Inflammatory macrophage treated with lipopolysaccharide for 1 hour (primary cell): ENCODE data around the gene TMEM89.

Experiments used
- DNase-seq, 2 donors: peaks; one replicate each; pipeline ENCODE4 v3.0.0-alpha.2; 2020 to 2022

The TMEM89 gene

GRCh38 chr3:48585411-48585810 is 36.2 kb downstream of the TMEM89 start:
- DNase-seq = no peak

DNA sequence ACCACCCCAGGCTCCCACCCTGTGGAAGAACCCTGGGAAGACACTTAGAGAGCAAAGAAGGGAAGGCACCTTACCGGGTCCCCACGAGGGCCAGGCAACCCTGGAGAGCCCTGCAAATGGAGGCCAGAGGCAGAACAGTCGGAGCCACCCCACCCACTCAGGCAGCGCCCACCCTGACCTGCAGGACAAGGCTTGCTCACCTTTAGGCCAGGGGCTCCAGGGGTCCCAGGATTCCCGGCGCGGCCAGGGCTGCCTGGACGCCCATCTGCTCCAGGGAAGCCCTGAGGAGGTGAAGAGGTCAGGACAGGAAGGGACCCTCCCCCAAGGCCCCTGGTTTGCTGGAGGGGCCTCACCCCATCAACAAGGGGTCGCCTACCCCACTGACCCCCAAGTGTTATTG is 36.7 kb downstream of the TMEM89 start:
- DNase-seq = no peak

DNA sequence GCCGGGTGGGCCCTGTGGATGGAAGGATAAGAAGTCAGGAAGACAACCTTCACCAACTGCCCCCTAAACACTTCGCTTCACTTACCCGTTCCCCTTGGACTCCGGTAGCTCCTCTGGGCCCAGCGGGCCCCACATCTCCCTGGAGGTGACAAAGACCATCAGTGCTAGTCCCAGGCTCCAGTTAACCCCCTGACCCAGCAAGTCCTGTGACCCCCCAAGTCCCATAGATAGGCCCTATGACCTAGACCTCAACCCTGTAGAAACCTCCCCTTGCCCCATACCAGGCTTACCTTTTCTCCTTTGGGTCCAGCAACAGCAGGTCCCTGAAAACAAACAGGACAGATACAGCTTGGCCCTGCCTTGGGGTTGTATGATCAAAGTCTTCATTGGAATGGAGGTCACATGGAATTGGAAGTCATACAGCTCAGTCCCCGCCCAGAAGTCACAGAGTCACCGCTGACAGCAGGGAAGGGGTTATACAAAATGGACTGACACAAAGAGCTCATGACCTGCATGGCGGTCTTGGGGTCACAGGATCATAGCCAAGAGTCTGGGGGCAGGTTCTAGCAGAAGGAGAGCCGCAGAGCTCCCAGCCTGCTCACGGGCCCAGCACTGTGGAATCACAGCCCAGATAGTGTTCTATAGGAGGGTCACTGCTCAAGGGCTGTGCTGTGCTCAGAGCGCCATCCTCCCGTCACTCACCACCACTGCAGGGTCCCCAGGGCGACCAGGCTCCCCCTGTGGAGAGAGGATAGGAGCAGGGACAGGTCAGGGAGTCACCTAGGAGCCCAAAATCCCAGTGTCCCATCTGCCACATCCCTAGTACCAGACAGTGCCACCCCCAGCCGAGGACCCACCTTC is 39.7 kb downstream of the TMEM89 start:
- no peak for DNase-seq

- DNase-seq = no peak
Measured at GRCh38 chr3:48576647-48577046, 44.9 kb downstream of the TMEM89 start.

GRCh38 chr3:48575366-48575765 is 46.2 kb downstream of the TMEM89 start:
- DNase-seq = no peak

DNA sequence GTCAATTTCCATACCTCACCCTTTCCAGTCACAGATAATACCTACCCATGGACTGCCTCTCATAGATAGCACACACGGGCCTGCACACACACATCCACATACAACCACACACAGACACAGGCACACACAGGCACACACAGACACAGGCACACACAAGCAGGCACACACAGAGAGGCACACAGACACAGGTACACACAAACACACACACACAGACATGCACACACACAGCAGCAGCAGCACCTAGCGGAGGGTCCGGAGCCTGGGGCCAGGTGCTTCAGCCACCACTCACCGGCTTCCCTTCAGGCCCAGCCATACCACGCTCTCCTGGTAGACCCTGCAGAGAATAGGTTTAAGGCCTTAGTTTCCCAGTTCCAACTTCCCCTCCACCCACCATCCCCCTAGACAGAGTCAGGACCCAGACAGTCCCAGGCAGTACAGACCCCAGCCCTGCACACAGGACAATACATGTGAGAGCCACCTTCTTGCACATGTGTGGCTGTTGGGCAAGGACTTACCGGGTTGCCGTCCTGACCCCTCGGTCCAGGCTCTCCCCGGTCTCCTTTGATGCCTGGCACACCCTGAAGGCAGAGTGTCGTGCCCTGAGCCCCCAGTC is 47.5 kb downstream of the TMEM89 start:
- DNase-seq = no peak

- no peak for DNase-seq
Measured at GRCh38 chr3:48572517-48572916, 49.1 kb downstream of the TMEM89 start.

- DNase-seq = no peak
Measured at GRCh38 chr3:48571938-48572337, 49.6 kb downstream of the TMEM89 start.
